H9 (cell line): ENCODE results near the gene FUT8. TPM values are rescaled to one million over a fixed set of nuclear protein-coding genes. Genes with fewer than 3 reads are reported as not detected.

ENCODE experiments used
- DNase-seq: peaks from one replicate; pipeline ENCODE4 v3.0.0-alpha.2; 2017
- H2AFZ ChIP-seq: one replicate; pipeline ENCODE4 v1.6.1; 2013; ENCODE audit warnings: mild to moderate bottlenecking, low read length, control low read depth, moderate library complexity
- H2AK5ac ChIP-seq: 2 replicates; pipeline ENCODE4 v1.6.1; 2013; ENCODE audit warnings: low read length, control low read depth, mixed read lengths; ENCODE audit not compliant: insufficient read length
- H2BK120ac ChIP-seq: one replicate; pipeline ENCODE4 v1.6.1; 2013; ENCODE audit warnings: low read depth, mild to moderate bottlenecking, low read length, control low read depth, inconsistent platforms; ENCODE audit not compliant: poor library complexity, severe bottlenecking
- H2BK12ac ChIP-seq: 2 replicates; pipeline ENCODE4 v1.6.1; 2013; ENCODE audit warnings: low read length, control low read depth, mixed read lengths, low read depth; ENCODE audit not compliant: insufficient read length
- H2BK15ac ChIP-seq: 2 replicates; pipeline ENCODE4 v1.6.1; 2013; ENCODE audit warnings: low read depth, low read length, control low read depth
- H2BK20ac ChIP-seq: one replicate; pipeline ENCODE4 v1.6.1; 2013; ENCODE audit warnings: low read depth, mild to moderate bottlenecking, low read length, control low read depth, inconsistent platforms; ENCODE audit not compliant: poor library complexity, severe bottlenecking
- H2BK5ac ChIP-seq: 2 replicates; pipeline ENCODE4 v1.6.1; 2013; ENCODE audit warnings: low read length, control low read depth, mixed read lengths; ENCODE audit not compliant: insufficient read length
- H3K14ac ChIP-seq: 2 replicates; pipeline ENCODE4 v1.6.1; 2013; ENCODE audit warnings: low read length, control low read depth; ENCODE audit not compliant: insufficient read depth
- H3K18ac ChIP-seq: 2 replicates; pipeline ENCODE4 v1.6.1; 2013; ENCODE audit warnings: low read depth, mild to moderate bottlenecking, mixed read lengths, low read length, control low read depth; ENCODE audit not compliant: insufficient read length
- H3K23ac ChIP-seq: 2 replicates; pipeline ENCODE4 v1.6.1; 2013; ENCODE audit warnings: low read length, control low read depth, mixed read lengths, low read depth; ENCODE audit not compliant: insufficient read length
- H3K23me2 ChIP-seq: 2 replicates; pipeline ENCODE4 v1.6.1; 2013; ENCODE audit warnings: low read depth, mild to moderate bottlenecking, mixed read lengths, low read length, control low read depth; ENCODE audit not compliant: insufficient read length, poor library complexity, severe bottlenecking
- H3K27ac ChIP-seq: 2 replicates; pipeline ENCODE4 v1.5.1; 2013; ENCODE audit warnings: low read length, control low read depth, mixed read lengths, low read depth; ENCODE audit not compliant: insufficient read length
- H3K27me3 ChIP-seq: 2 replicates; pipeline ENCODE4 v1.6.1; 2013; ENCODE audit warnings: low read length, control low read depth, inconsistent platforms; ENCODE audit not compliant: insufficient read depth
- H3K4ac ChIP-seq: 2 replicates; pipeline ENCODE4 v1.6.1; 2013; ENCODE audit warnings: low read depth, mild to moderate bottlenecking, control low read depth, inconsistent platforms, low read length, moderate library complexity
- H3K4me1 ChIP-seq: 2 replicates; pipeline ENCODE4 v1.6.1; 2013; ENCODE audit warnings: low read length, control low read depth, inconsistent platforms; ENCODE audit not compliant: insufficient read depth
- H3K4me2 ChIP-seq: 2 replicates; pipeline ENCODE4 v1.6.1; 2013; ENCODE audit warnings: low read length, control low read depth, mixed read lengths; ENCODE audit not compliant: insufficient read length, insufficient read depth
- H3K56ac ChIP-seq: 2 replicates; pipeline ENCODE4 v1.6.1; 2013; ENCODE audit warnings: low read depth, mild to moderate bottlenecking, mixed read lengths, low read length, control low read depth; ENCODE audit not compliant: insufficient read length
- H3K79me1 ChIP-seq: 2 replicates; pipeline ENCODE4 v1.6.1; 2013; ENCODE audit warnings: low read depth, mild to moderate bottlenecking, moderate library complexity, low read length, control low read depth, inconsistent platforms; ENCODE audit not compliant: insufficient read depth, poor library complexity, severe bottlenecking
- H3K79me2 ChIP-seq: 2 replicates; pipeline ENCODE4 v1.6.1; 2013; ENCODE audit warnings: low read length, control low read depth, inconsistent platforms; ENCODE audit not compliant: insufficient read depth
- H3K9ac ChIP-seq: 2 replicates; pipeline ENCODE4 v1.6.1; 2013; ENCODE audit warnings: low read length, control low read depth, mixed read lengths; ENCODE audit not compliant: insufficient read length; ENCODE audit errors: extremely low read depth
- H3K9me3 ChIP-seq: one replicate; pipeline ENCODE4 v1.6.1; 2013; ENCODE audit warnings: low read depth, low read length, inconsistent platforms; ENCODE audit not compliant: control insufficient read depth
- H3T11ph ChIP-seq: one replicate; pipeline ENCODE4 v1.6.1; 2013; ENCODE audit warnings: mild to moderate bottlenecking, low read length, control low read depth, inconsistent platforms
- H4K20me1 ChIP-seq: one replicate; pipeline ENCODE4 v1.6.1; 2013; ENCODE audit not compliant: control insufficient read depth, insufficient read length, insufficient read depth
- H4K5ac ChIP-seq: 2 replicates; pipeline ENCODE4 v1.6.1; 2013; ENCODE audit warnings: low read depth, mild to moderate bottlenecking, mixed read lengths, low read length, control low read depth; ENCODE audit not compliant: insufficient read length
- H4K8ac ChIP-seq: replicated peaks from 2 replicates; pipeline ENCODE4 v1.6.1; 2013; ENCODE audit warnings: low read length, control low read depth, mixed read lengths, low read depth; ENCODE audit not compliant: insufficient read length
- H4K91ac ChIP-seq: 2 replicates; pipeline ENCODE4 v1.6.1; 2013; ENCODE audit warnings: low read depth, mild to moderate bottlenecking, moderate library complexity, mixed read lengths, low read length, control low read depth; ENCODE audit not compliant: insufficient read length
- H3K27ac Mint-ChIP-seq, 3 experiments: 2 replicates in 2 of 3; 3 replicates in 1 of 3; pipeline ENCODE4 v1.8.0; 2020 to 2021; ENCODE audit warnings: mixed read lengths in 3 of 3, mild to moderate bottlenecking in 1 of 3, moderate library complexity in 1 of 3
- H3K27me3 Mint-ChIP-seq: 2 replicates; pipeline ENCODE4 v1.8.0; 2021; ENCODE audit warnings: low read depth, mild to moderate bottlenecking, moderate library complexity, mixed read lengths
- H3K36me3 Mint-ChIP-seq, 3 experiments: 2 replicates in 2 of 3; 3 replicates in 1 of 3; pipeline ENCODE4 v1.8.0; 2020 to 2021; ENCODE audit warnings: low read depth in 3 of 3, mixed read lengths in 3 of 3; ENCODE audit not compliant: insufficient read depth in 1 of 3
- H3K4me1 Mint-ChIP-seq, 2 experiments: 2 replicates each; pipeline ENCODE4 v1.8.0; 2020; ENCODE audit warnings: mixed read lengths in 2 of 2
- H3K4me3 Mint-ChIP-seq, 2 experiments: 2 replicates in 1 of 2; 3 replicates in 1 of 2; pipeline ENCODE4 v1.8.0; 2020 to 2021; ENCODE audit warnings: mild to moderate bottlenecking in 2 of 2, mixed read lengths in 2 of 2, moderate library complexity in 1 of 2
- H3K9me3 Mint-ChIP-seq, 2 experiments: 2 replicates in 1 of 2; 3 replicates in 1 of 2; pipeline ENCODE4 v1.8.0; 2020; ENCODE audit warnings: mild to moderate bottlenecking in 2 of 2, mixed read lengths in 2 of 2, moderate library complexity in 1 of 2
- CTCF ChIP-seq: fragments of 200-600 bp; sonication (generic); conservative IDR thresholded peaks from 3 replicates; pipeline ENCODE4 v1.8.0; 2021; ENCODE audit warnings: antibody characterized with exemption, mild to moderate bottlenecking
- WGBS: extraction: QIAGEN DNeasy Blood & Tissue Kit; methylation state at CpG from one replicate; pipeline ENCODE4 v1.1.7; 2013; ENCODE audit warnings: missing lambda C conversion rate, low lambda C conversion rate, mixed read lengths; ENCODE audit not compliant: insufficient read length; ENCODE audit errors: extremely low coverage; 5-methylcytosine and 5-hydroxymethylcytosine counted together
- total RNA-seq: library from RNA; stranded (reverse); gene quantifications from 2 replicates; pipeline ENCODE4 v1.2.1, GENCODE V29; 2021

Gene FUT8
- total RNA-seq, 1 experiment from 2014 or later: 44.3 TPM

GRCh38 chr14:65495196-65495595 is 82.7 kb downstream of the FUT8 start:
- Histone ChIP-seq H4K5ac (no peak overlapping the region), H2AFZ (no peak overlapping the region), H2AK5ac (no peak overlapping the region), H3K79me2 (no peaks in the 10 kb centered on the region), H3K9me3 (no peaks in the 10 kb centered on the region), H3K18ac (no peak overlapping the region), H3K27ac (no peak overlapping the region), H3K4me2 (no peak overlapping the region), H3K56ac (no peak overlapping the region), H4K91ac (no peak overlapping the region), H2BK120ac (no peak overlapping the region), H3K14ac (no peak overlapping the region), H2BK15ac (no peak overlapping the region), H3K79me1 (no peaks in the 10 kb centered on the region), H3K4ac (no peak overlapping the region), H3K23me2 (no peaks in the 10 kb centered on the region), H3K23ac (no peak overlapping the region), H2BK5ac (no peak overlapping the region), H2BK20ac (no peak overlapping the region), H2BK12ac (no peak overlapping the region), H3T11ph (no peak overlapping the region), H4K20me1 (no peaks in the 10 kb centered on the region), H4K8ac (no peak overlapping the region), H3K27me3 (no peaks in the 10 kb centered on the region), H3K4me1 (no peaks in the 10 kb centered on the region), H3K9ac (no peak overlapping the region)
- TF ChIP-seq CTCF: no peak
- DNase-seq: no peak
- Mint-ChIP-seq H3K9me3 (peaks cover 4 to 6% of the 10 kb centered on the region in 2 experiments), H3K27me3 (peaks cover 4% of the 10 kb centered on the region), H3K4me1 (peaks cover 4 to 5% of the 10 kb centered on the region in 2 experiments), H3K36me3 (peaks cover 7 to 12% (median 8%) of the 10 kb centered on the region in 3 experiments; a peak in 6 of 7 replicates), H3K27ac (no peak overlapping the region), H3K4me3 (no peak overlapping the region)
- WGBS: no CpG with 5 or more reads among the region's 1 CpG
